Vagina (tissue), 2 donors: Measurements from ENCODE around the gene ZNF304. TPM values are rescaled to one million over a fixed set of nuclear protein-coding genes. Genes with fewer than 3 reads are reported as not detected.

Experiments
- DNase-seq, 2 donors: peaks; one replicate each; pipeline ENCODE4 v3.0.0-alpha.2; 2017; ENCODE audit errors: extremely low spot score in 2 of 2
- H3K27ac ChIP-seq: fragments of 200-600 bp; sonication (generic); one replicate; pipeline ENCODE4 v1.5.1; 2019
- H3K27me3 ChIP-seq: fragments of 200-600 bp; sonication (generic); one replicate; pipeline ENCODE4 v1.5.1; 2019
- H3K36me3 ChIP-seq, 2 donors: fragments of 200-600 bp; sonication (generic); one replicate each; pipeline ENCODE4 v1.5.1; 2017 to 2019
- H3K4me1 ChIP-seq: fragments of 200-600 bp; sonication (generic); one replicate; pipeline ENCODE4 v1.5.1; 2019
- H3K4me3 ChIP-seq, 2 donors: fragments of 200-600 bp; sonication (generic); 1 replicate in 1 of 2; 2 replicates in 1 of 2; pipeline ENCODE4 v1.5.1; 2016 to 2019
- H3K9me3 ChIP-seq: fragments of 200-600 bp; sonication (generic); one replicate; pipeline ENCODE4 v1.5.1; 2019
- POLR2A ChIP-seq, 2 donors: fragments of 450-650 bp; IDR thresholded peaks; one replicate each; pipeline ENCODE4 v1.6.1; 2017; ENCODE audit warnings: antibody characterized with exemption in 2 of 2, mild to moderate bottlenecking in 2 of 2, moderate library complexity in 2 of 2
- POLR2AphosphoS5 ChIP-seq, 2 donors: sonication (generic); formaldehyde crosslinking; IDR thresholded peaks; one replicate each; pipeline ENCODE4 v1.9.0; 2017; ENCODE audit warnings: antibody characterized with exemption in 2 of 2, mild to moderate bottlenecking in 2 of 2, low read depth in 1 of 2; ENCODE audit not compliant: insufficient read depth in 1 of 2
- intact Hi-C: fragments of 100-400 bp; cut with DNase I; formaldehyde crosslinking; loops from one replicate; pipeline ENCODE4 v1.15.1; 2023
- total RNA-seq: library from RNA; depleted of rRNA; stranded (reverse); fragments of >200 nt; gene quantifications from one replicate; pipeline ENCODE4 v1.2.3, GENCODE V29; 2016
- TF ChIP-seq, protein P1 (sequence below), 3 experiments: fragments of 450-650 bp in 2 of 3; fragments of 200-600 bp in 1 of 3; sonication (generic) in 1 of 3; IDR thresholded peaks; one replicate each; pipeline ENCODE4 v1.5.1; 2017 to 2019; ENCODE audit warnings: antibody characterized with exemption in 3 of 3, mild to moderate bottlenecking in 2 of 3, moderate library complexity in 2 of 3

Gene ZNF304
- total RNA-seq, 1 donor from 2014 or later = 5.9 TPM

DNA sequence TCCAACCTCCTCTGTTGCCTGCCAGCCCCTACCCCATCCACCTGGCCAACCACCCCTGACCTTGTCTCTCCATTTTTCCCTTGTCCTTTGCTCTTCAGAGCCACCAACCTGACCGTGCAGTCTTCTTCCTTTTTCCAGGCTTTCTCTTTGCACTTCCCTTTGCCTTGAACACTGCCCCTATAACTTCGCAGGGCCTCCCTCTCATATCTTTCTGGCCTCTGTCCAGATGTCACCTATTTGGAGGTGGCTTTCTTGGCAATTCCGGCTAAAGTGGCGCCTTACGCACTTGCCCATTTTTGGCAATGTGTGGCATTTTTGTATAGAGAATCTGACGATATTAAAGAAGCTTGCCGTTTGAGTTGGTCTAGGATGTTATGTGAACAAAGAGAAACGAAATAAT is 30.0 kb upstream of the ZNF304 start:
- Histone ChIP-seq H3K27me3 (no peaks in the 10 kb centered on the region), H3K4me1 (peaks cover 20% of the 10 kb centered on the region), H3K4me3 (peak overlapping the region; percentile 85 to 87), H3K27ac (peak overlapping the region; percentile 73), H3K36me3 (peaks cover 5 to 38% of the 10 kb centered on the region in 2 donors), H3K9me3 (peaks cover 21% of the 10 kb centered on the region)
- intact Hi-C loops = no loop called here
- no peak for DNase-seq
- TF ChIP-seq, protein P1, sequence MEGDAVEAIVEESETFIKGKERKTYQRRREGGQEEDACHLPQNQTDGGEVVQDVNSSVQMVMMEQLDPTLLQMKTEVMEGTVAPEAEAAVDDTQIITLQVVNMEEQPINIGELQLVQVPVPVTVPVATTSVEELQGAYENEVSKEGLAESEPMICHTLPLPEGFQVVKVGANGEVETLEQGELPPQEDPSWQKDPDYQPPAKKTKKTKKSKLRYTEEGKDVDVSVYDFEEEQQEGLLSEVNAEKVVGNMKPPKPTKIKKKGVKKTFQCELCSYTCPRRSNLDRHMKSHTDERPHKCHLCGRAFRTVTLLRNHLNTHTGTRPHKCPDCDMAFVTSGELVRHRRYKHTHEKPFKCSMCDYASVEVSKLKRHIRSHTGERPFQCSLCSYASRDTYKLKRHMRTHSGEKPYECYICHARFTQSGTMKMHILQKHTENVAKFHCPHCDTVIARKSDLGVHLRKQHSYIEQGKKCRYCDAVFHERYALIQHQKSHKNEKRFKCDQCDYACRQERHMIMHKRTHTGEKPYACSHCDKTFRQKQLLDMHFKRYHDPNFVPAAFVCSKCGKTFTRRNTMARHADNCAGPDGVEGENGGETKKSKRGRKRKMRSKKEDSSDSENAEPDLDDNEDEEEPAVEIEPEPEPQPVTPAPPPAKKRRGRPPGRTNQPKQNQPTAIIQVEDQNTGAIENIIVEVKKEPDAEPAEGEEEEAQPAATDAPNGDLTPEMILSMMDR (IDR thresholded peaks at IDR 0.05) = no peak
- TF ChIP-seq POLR2A (IDR thresholded peaks at IDR 0.05) = no peak
- no peak for TF ChIP-seq POLR2AphosphoS5 (IDR thresholded peaks at IDR 0.05; ENCODE audit: insufficient read depth in 1 of 2, low read depth in 1 of 2)

DNA sequence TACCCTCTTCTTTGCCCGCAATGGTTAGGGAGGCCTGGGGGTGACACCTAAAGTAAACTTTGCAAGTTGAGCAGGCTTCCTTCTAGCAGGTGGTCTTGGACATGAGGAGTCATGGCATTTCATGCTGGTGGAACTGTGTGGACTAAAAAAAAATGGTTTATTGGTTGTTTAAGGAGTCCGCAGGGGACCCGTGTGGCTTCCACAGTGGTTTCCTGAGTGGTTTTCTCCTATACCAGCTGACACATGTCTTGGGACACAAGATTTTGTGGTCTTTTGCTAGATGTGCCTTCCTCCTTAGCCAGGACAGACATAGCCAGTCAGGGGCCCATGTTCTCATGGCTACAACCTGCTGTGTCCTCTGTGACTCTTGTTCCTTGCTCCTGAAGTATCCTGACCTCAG is 29.3 kb upstream of the ZNF304 start:
- intact Hi-C loops = no loop called here
- TF ChIP-seq POLR2A (IDR thresholded peaks at IDR 0.05) (no peak), POLR2AphosphoS5 (IDR thresholded peaks at IDR 0.05; ENCODE audit: insufficient read depth in 1 of 2, low read depth in 1 of 2) (no peak)
- TF ChIP-seq, protein P1 (IDR thresholded peaks at IDR 0.05) = no peak
- peak overlapping the region; percentile 85 to 87 for H3K4me3 ChIP-seq
- peaks cover 5 to 44% of the 10 kb centered on the region in 2 donors for H3K36me3 ChIP-seq
- DNase-seq = no peak
- H3K9me3 ChIP-seq = peaks cover 22% of the 10 kb centered on the region
- H3K4me1 ChIP-seq = peaks cover 20% of the 10 kb centered on the region
- H3K27ac ChIP-seq = no peak overlapping the region
- no peaks in the 10 kb centered on the region for H3K27me3 ChIP-seq

DNA sequence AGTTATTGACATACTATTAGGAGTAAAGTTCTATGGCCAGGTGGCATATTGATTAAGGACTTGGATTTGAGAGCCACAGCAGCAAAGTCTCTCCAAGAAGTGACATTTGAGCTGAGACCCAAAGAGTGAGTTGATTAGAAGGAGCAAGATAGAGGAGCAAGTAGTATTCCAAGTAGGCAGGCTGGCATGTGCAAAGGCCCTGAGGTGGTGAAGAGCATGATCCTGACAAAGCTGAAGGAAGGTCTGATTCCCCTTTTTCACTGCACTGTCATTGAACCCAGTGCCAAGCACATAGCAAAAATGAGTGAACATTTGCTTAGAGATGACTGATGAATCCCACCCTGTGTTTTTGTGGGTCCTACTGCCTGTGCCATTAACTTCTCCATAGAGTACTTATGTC is 26.1 kb upstream of the ZNF304 start:
- peaks cover 35% of the 10 kb centered on the region for H3K9me3 ChIP-seq
- peaks cover 8 to 74% of the 10 kb centered on the region in 2 donors for H3K36me3 ChIP-seq
- intact Hi-C loops = no loop called here
- H3K27me3 ChIP-seq = no peaks in the 10 kb centered on the region
- peaks cover 20% of the 10 kb centered on the region for H3K4me1 ChIP-seq
- DNase-seq = no peak
- H3K27ac ChIP-seq = no peak overlapping the region
- no peak overlapping the region for H3K4me3 ChIP-seq
- TF ChIP-seq POLR2AphosphoS5 (IDR thresholded peaks at IDR 0.05; ENCODE audit: insufficient read depth in 1 of 2, low read depth in 1 of 2) = no peak
- TF ChIP-seq POLR2A (IDR thresholded peaks at IDR 0.05) = no peak
- TF ChIP-seq, protein P1 (IDR thresholded peaks at IDR 0.05) = no peak

DNA sequence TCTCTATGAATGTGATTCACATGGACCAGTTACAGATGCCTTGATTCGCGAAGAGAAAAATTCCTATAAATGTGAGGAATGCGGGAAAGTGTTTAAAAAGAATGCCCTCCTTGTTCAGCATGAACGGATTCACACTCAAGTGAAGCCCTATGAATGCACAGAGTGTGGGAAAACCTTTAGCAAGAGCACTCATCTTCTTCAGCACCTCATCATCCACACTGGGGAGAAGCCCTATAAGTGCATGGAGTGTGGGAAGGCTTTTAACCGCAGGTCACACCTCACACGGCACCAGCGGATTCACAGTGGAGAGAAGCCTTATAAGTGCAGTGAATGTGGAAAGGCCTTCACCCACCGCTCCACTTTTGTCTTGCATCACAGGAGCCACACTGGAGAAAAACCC is 23.1 kb upstream of the ZNF304 start:
- Histone ChIP-seq H3K9me3 (peaks cover 38% of the 10 kb centered on the region), H3K4me1 (no peaks in the 10 kb centered on the region), H3K27ac (no peak overlapping the region), H3K36me3 (peaks cover 5 to 73% of the 10 kb centered on the region in 2 donors), H3K4me3 (no peak overlapping the region), H3K27me3 (no peaks in the 10 kb centered on the region)
- DNase-seq = no peak
- TF ChIP-seq POLR2A (IDR thresholded peaks at IDR 0.05) = no peak
- TF ChIP-seq, protein P1 (IDR thresholded peaks at IDR 0.05) = no peak
- no peak for TF ChIP-seq POLR2AphosphoS5 (IDR thresholded peaks at IDR 0.05; ENCODE audit: insufficient read depth in 1 of 2, low read depth in 1 of 2)
- intact Hi-C loops = no loop called here

DNA sequence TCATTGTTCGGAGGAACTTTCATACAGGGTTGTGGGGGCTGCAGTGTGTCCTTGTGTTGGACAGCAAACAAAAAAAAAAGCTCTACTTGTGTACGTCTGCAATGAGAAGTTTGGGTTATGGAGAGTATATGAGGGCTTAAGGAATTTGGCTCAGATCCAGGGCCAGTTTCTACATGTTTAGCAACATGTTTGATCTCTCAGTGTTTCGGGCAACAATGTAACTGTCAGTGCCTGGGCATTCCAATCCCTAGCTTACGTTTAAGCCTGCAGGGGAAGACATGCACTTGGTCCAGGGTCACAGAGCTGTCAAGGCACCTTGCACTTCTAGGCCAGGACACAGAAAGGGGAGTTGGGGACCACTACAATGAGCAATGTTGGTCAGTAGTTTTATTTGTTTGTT is 16.9 kb upstream of the ZNF304 start:
- TF ChIP-seq POLR2AphosphoS5 (IDR thresholded peaks at IDR 0.05; ENCODE audit: insufficient read depth in 1 of 2, low read depth in 1 of 2) = no peak
- TF ChIP-seq POLR2A (IDR thresholded peaks at IDR 0.05) = no peak
- TF ChIP-seq, protein P1 (IDR thresholded peaks at IDR 0.05) = no peak

More for the DNA sequence above, 16.9 kb upstream of the ZNF304 start:
- DNase-seq = no peak
- intact Hi-C loops = no loop called here
- H3K4me1 ChIP-seq = no peaks in the 10 kb centered on the region
- no peak overlapping the region for H3K4me3 ChIP-seq
- H3K36me3 ChIP-seq = peaks cover 0 to 15% of the 10 kb centered on the region in 2 donors
- no peak overlapping the region for H3K27ac ChIP-seq
- no peaks in the 10 kb centered on the region for H3K27me3 ChIP-seq
- peaks cover 6% of the 10 kb centered on the region for H3K9me3 ChIP-seq
